Small intestine (tissue), 7 donors: ENCODE data around the gene ZNF599. TPM values are rescaled to one million over a fixed set of nuclear protein-coding genes. Genes with fewer than 3 reads are reported as not detected.

Experiments used
- DNase-seq, 2 donors: peaks; one replicate each; pipeline versions ENCODE4 v3.0.0 to v3.0.0-alpha.2; 2013
- FAIRE-seq: peaks from 2 replicates; lab custom pipeline; 2012; peaks lifted over from hg19 to GRCh38; lab: Jason Lieb, UNC
- H3K27ac ChIP-seq, 3 donors: one replicate each; pipeline ENCODE4 v1.5.1; 2013; ENCODE audit warnings: low read length in 2 of 3, mild to moderate bottlenecking in 2 of 3, control low read depth in 1 of 3, inconsistent platforms in 1 of 3, low read depth in 1 of 3, moderate library complexity in 1 of 3
- H3K27me3 ChIP-seq, 3 donors: one replicate each; pipeline ENCODE4 v1.6.1; 2013; ENCODE audit warnings: low read length in 3 of 3, inconsistent platforms in 1 of 3; ENCODE audit not compliant: control insufficient read depth in 3 of 3, insufficient read depth in 3 of 3
- H3K36me3 ChIP-seq, 3 donors: one replicate each; pipeline ENCODE4 v1.6.1; 2013; ENCODE audit warnings: low read length in 3 of 3, inconsistent platforms in 1 of 3, low read depth in 1 of 3, mild to moderate bottlenecking in 1 of 3, moderate library complexity in 1 of 3; ENCODE audit not compliant: control insufficient read depth in 3 of 3, insufficient read depth in 2 of 3
- H3K4me1 ChIP-seq, 3 donors: one replicate each; pipeline ENCODE4 v1.6.1; 2013; ENCODE audit warnings: low read length in 2 of 3, inconsistent platforms in 1 of 3, low read depth in 1 of 3, mild to moderate bottlenecking in 1 of 3, moderate library complexity in 1 of 3; ENCODE audit not compliant: control insufficient read depth in 3 of 3, insufficient read depth in 2 of 3
- H3K4me3 ChIP-seq, 3 donors: one replicate each; pipeline ENCODE4 v1.5.1; 2013; ENCODE audit warnings: low read length in 3 of 3, control low read depth in 1 of 3, inconsistent platforms in 1 of 3, low read depth in 1 of 3, mild to moderate bottlenecking in 1 of 3, moderate library complexity in 1 of 3
- H3K9me3 ChIP-seq, 2 donors: one replicate each; pipeline ENCODE4 v1.6.1; 2013; ENCODE audit warnings: low read depth in 1 of 2, low read length in 1 of 2; ENCODE audit not compliant: control insufficient read depth in 2 of 2, insufficient read depth in 1 of 2
- WGBS, 3 donors: extraction: QIAGEN DNeasy Blood & Tissue Kit; methylation state at CpG; one replicate each; pipeline ENCODE4 v1.1.7; 2013; 5-methylcytosine and 5-hydroxymethylcytosine counted together
- polyA plus RNA-seq, 4 donors: library from polyadenylated mRNA; stranded (reverse) in 3 of 4; unstranded in 1 of 4; fragments of 200-250 nt in 3 of 4; fragments of 120-200 nt in 1 of 4; gene quantifications; one replicate each; pipeline versions ENCODE4 v1.2.1 to v1.2.3, GENCODE V29; 2013
- donor health status: healthy with polysubstance abuse.
- donor health status: control.
- donor health status: control.
- donor health status: Bipolar disorder and iron deficiency.
- donor health status: healthy.

The ZNF599 gene
- polyA plus RNA-seq, 4 donors: 3.6 to 9.1 (median 4.2) TPM

DNA sequence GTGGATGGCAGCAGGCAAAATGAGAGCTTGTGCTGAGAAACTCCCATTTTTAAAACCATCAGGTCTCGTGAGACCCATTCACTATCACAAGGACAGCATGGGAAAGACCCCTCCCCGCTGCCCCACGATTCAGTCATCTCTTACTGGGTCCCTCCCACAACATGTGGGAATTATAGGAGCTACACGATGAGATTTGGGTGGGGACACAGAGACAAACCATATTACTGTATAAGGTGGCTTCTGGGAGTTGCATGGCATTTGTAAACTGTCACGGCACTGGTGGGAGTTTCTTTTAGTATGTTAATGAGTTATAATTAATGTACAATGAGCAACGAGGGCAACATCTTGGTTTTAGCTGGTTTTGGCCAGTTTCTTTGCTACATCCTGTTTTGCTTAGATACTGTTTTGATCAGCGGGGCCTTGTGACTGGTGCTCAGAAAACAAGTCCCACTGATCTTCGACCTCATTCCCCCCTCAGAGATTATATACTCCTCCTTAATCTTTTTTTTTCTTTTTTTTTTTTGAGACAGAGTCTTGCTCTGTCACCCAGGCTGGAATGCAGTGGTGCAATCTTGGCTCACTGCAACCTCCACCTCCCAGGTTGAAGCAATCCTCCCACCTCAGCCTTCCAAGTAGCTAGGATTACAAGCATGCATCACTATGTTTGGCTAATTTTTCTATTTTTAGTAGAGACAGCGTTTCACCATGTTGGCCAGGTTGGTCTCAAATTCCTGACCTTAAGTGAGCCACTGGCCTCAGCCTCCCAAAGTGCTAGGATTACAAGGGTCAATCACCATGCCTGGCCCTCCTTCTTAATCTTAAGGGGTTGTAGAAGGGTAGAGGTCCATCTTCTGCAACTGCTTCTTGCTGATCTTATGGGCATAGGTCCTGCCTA lies 21.3 kb upstream of the ZNF599 start:
- FAIRE-seq (no peak), DNase-seq (no peak)
- 74 to 80% (median 78%) methylated on average over 9 of the region's 9 CpGs for WGBS, 3 donors
- Histone ChIP-seq H3K36me3 (no peaks in the 10 kb centered on the region), H3K27me3 (no peaks in the 10 kb centered on the region), H3K9me3 (peaks cover 0 to 4% of the 10 kb centered on the region in 2 donors), H3K4me1 (no peaks in the 10 kb centered on the region), H3K4me3 (no peak overlapping the region), H3K27ac (no peak overlapping the region)

DNA sequence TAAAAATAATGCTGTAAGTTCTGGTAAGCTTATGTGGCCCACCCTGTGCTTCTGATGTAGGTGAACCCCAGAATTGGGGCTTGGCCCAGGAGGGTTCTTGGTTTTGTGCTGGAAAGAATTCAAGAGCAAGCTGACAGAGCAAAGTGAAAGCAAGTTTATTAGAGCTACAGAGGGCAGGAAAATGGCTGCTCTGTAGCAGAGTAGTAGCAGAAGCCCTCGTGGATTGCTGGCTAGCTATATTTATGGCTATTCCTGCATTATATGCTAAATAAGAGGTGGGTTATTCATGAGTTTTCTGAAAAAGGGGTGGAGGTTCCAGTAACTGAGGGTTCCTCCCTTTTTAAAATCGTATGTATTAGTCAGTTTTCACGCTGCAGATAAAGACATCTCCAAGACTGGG lies 20.6 kb upstream of the ZNF599 start:
- WGBS, 3 donors: 46 to 69% (median 61%) methylated on average over 3 of the region's 3 CpGs
- peak in 1 of 2 donors; percentile 13 for DNase-seq

DNA sequence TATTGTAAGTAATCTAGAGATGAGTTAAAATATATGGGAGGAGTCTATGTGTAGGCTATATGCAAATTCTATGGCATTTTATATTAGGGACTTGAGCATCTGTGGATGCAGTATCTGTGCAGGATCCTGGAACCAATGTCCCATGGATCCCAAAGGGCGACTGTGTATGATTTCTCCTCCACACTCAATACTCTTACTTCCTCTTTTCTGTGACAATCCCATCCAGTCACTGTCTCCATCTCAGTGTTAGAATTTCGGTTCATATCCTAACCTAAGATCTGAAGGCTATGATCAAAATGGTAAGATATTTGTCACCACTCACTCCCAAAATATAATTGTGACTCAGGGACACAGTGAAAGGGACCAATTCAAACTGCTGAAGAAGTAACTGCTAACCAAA lies 15.1 kb upstream of the ZNF599 start:
- Histone ChIP-seq H3K27me3 (no peaks in the 10 kb centered on the region), H3K4me3 (no peak overlapping the region), H3K4me1 (no peaks in the 10 kb centered on the region), H3K9me3 (no peaks in the 10 kb centered on the region), H3K27ac (no peak overlapping the region), H3K36me3 (no peaks in the 10 kb centered on the region)
- FAIRE-seq (no peak), DNase-seq (no peak)
- 60 to 63% (median 62%) methylated on average over 2 of the region's 2 CpGs for WGBS, 3 donors

More for the DNA sequence above, 20.6 kb upstream of the ZNF599 start:
- Histone ChIP-seq H3K27ac (no peak overlapping the region), H3K27me3 (no peaks in the 10 kb centered on the region), H3K9me3 (peaks cover 0 to 4% of the 10 kb centered on the region in 2 donors), H3K36me3 (no peaks in the 10 kb centered on the region), H3K4me1 (no peaks in the 10 kb centered on the region), H3K4me3 (no peak overlapping the region)
- no peak for FAIRE-seq

DNA sequence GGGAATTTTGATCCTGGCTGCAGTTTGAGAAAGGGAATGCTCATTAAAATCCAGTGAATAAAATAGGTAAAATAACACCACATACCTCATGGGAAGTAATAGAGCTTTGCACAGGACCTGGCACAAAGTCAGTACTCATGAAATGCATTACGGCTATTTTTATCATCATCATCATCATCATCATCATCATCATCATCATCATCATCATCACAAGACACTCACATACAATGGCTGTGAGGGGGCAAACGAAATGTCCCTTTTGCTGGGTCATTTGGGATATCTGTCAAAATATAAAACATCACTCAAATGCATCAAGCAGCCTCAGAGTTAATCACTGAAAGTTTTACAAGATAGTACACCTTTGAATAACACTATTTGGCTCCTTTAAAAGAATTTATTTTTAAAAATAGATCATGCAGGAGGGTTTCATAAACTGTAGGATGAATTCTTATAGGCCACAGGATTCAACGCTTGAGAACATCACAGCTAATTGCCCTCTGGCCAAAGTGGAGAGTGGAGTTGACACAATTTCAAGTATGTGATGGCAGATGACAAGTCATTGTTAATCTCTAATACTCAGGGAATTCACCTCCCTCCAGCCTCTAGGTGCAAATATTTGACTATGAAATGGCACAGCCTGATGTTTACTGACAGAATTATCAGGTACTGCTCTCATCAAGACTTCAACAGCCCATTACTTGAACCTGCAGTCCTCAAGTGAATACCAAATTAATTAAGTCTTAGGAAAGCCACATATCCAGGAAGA lies 14.2 kb upstream of the ZNF599 start:
- Histone ChIP-seq H3K27ac (no peak overlapping the region), H3K36me3 (no peaks in the 10 kb centered on the region), H3K9me3 (no peaks in the 10 kb centered on the region), H3K4me1 (no peaks in the 10 kb centered on the region), H3K27me3 (no peaks in the 10 kb centered on the region), H3K4me3 (no peak overlapping the region)
- FAIRE-seq: no peak
- 66 to 74% (median 73%) methylated on average over 3 of the region's 3 CpGs for WGBS, 3 donors
- DNase-seq: no peak

DNA sequence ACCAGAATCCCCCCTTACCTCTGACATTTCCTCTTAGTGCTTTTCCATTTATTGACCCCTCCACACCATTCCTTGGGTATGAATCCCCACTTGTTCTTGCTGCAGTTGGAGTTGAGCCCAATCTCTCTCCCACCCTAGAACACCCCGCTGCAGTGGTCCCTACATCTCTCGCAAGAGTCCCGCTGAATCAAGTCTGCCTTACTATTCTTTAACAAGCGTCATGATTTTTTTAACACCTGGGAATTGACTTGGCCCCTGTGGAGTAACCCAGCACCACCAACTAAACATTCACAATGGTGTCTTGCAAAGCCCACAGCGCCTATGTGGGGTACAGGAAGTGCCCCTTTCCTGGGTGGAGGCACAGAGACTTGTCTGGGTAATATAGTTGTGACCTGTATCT lies 13.2 kb upstream of the ZNF599 start:
- FAIRE-seq (no peak), DNase-seq (no peak)
- H3K36me3 ChIP-seq: no peaks in the 10 kb centered on the region
- no peak overlapping the region for H3K4me3 ChIP-seq
- H3K4me1 ChIP-seq: no peaks in the 10 kb centered on the region
- H3K27me3 ChIP-seq: no peaks in the 10 kb centered on the region
- 73 to 77% (median 74%) methylated on average over 5 of the region's 5 CpGs for WGBS, 3 donors
- H3K9me3 ChIP-seq: no peaks in the 10 kb centered on the region
- H3K27ac ChIP-seq: no peak overlapping the region

DNA sequence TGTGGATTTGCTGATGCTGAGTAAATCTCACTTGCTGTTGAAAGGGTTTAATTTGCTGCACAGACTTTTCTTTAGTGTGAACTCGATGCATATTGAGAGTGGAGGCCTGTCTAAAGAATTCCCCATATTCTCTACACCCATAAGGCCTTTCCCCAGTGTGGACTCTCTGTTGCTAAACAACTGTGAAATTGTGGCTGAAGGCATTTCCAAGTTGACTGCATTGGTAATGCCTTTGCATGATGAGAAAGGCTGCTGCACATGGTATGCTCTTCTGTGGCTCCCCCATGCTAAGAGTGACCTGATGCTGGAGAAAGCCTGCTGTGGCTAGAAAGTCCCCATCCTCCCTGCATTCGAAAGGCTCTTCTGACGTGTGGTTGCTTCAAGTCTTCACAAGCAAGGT lies 6.6 kb upstream of the ZNF599 start:
- Histone ChIP-seq H3K27ac (no peak overlapping the region), H3K27me3 (peaks cover 0 to 4% (median 0%) of the 10 kb centered on the region in 3 donors), H3K36me3 (no peaks in the 10 kb centered on the region), H3K4me3 (no peak overlapping the region), H3K4me1 (no peaks in the 10 kb centered on the region), H3K9me3 (no peaks in the 10 kb centered on the region)
- 51 to 71% (median 66%) methylated on average over 3 of the region's 3 CpGs for WGBS, 3 donors
- FAIRE-seq (no peak), DNase-seq (no peak)

DNA sequence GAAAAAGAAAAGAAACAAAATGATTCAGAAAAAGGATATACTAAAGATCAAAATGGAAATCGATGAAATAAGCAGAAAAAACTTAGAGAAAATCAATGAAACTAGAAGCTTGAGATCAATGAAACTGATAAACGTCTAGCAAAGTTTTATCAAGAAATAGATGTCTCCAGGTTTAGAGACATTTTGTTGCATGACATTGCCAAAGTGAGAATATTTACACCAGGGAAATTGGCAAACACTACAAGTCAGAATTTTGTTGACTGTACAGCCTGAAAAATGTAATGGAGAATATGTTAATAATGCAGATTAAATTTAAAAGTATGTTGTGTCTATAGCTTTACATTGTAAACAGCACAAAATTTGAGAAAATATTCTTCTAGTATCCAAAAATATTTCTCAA lies 5.3 kb upstream of the ZNF599 start:
- Histone ChIP-seq H3K27me3 (peaks cover 0 to 4% (median 3%) of the 10 kb centered on the region in 3 donors), H3K36me3 (no peaks in the 10 kb centered on the region), H3K27ac (no peak overlapping the region), H3K9me3 (no peaks in the 10 kb centered on the region), H3K4me1 (no peaks in the 10 kb centered on the region), H3K4me3 (no peak overlapping the region)
- DNase-seq (no peak), FAIRE-seq (no peak)
- WGBS, 3 donors: 68 to 75% (median 69%) methylated on average over 2 of the region's 2 CpGs

DNA sequence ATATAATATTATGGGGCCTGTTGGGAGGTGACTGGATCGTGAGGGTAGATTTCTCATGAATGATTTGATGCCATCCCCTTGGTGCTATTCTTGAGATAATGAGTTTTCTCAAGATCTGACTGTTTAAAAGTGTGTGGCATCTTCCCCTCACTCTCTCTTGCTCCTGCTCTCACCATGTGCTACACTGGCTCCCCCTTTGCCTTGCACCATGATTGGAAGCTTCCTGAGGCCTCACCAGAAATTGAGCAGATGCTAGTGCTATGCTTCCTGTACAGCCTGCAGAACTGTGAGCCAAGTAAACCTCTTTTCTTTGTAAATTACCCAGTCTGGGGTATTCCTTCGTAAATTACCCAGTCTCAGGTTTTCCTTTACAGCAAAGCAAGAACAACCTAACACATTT lies 1.8 kb upstream of the ZNF599 start:
- no peak overlapping the region for H3K4me3 ChIP-seq
- FAIRE-seq: no peak
- H3K36me3 ChIP-seq: peaks cover 0 to 8% (median 0%) of the 10 kb centered on the region in 3 donors
- no peaks in the 10 kb centered on the region for H3K9me3 ChIP-seq
- DNase-seq: no peak
- peaks cover 0 to 4% (median 3%) of the 10 kb centered on the region in 3 donors for H3K27me3 ChIP-seq
- peaks cover 0 to 5% (median 4%) of the 10 kb centered on the region in 3 donors for H3K4me1 ChIP-seq
- WGBS, 3 donors: 67 to 73% (median 67%) methylated on average over 2 of the region's 2 CpGs
- no peak overlapping the region for H3K27ac ChIP-seq
